ENCODE results near the gene SFMBT2.

GRCh38 chr10:7296076-7296475 lies 114.8 kb downstream of the SFMBT2 start:
- TF ChIP-seq CTCF (IDR thresholded peaks at IDR 0.05) = no peak
- no peak for TF ChIP-seq POLR2A (IDR thresholded peaks at IDR 0.05)

Measured in body of pancreas (tissue), 4 donors.